SK-N-SH (cell line): ENCODE measurements around the gene FCER2.

Experiments
- CTCF ChIP-seq: fragments of 200-600 bp; sonication (generic); IDR thresholded peaks from 2 replicates; pipeline ENCODE4 v1.6.1; 2017; ENCODE audit warnings: antibody characterized with exemption, mild to moderate bottlenecking, moderate library complexity
- EP300 ChIP-seq, 2 experiments: IDR thresholded peaks; 2 replicates each; pipeline versions ENCODE4 v1.4.0 to v1.6.1; 2012; ENCODE audit warnings: borderline replicate concordance in 1 of 2, low read depth in 1 of 2, low read length in 1 of 2
- JUND ChIP-seq: IDR thresholded peaks from 2 replicates; pipeline ENCODE4 v1.4.0; 2012
- NRF1 ChIP-seq: IDR thresholded peaks from 2 replicates; pipeline ENCODE4 v1.6.1; 2012; ENCODE audit warnings: low read depth, mild to moderate bottlenecking, low read length
- RFX5 ChIP-seq: IDR thresholded peaks from 2 replicates; pipeline ENCODE4 v1.6.1; 2012; ENCODE audit warnings: mild to moderate bottlenecking, improper control_type of control experiment, low read length
- USF2 ChIP-seq: fragments of 150-350 bp; IDR thresholded peaks from 2 replicates; pipeline ENCODE4 v1.6.1; 2017; ENCODE audit warnings: antibody characterized with exemption, low read length, low read depth, borderline replicate concordance
- YY1 ChIP-seq: IDR thresholded peaks from 2 replicates; pipeline ENCODE4 v1.4.0; 2012; ENCODE audit warnings: low read depth, mild to moderate bottlenecking

GRCh38 chr19:7739801-7740681 is 38.1 kb upstream of the FCER2 start:
- TF ChIP-seq JUND (no peak), CTCF (no peak), YY1 (no peak), RFX5 (no peak), EP300 (IDR thresholded peaks at IDR 0.05; ENCODE audit: borderline replicate concordance in 1 of 2, low read depth in 1 of 2, low read length in 1 of 2) (no peak), USF2 (no peak), NRF1 (no peak)
